Right atrium auricular region (tissue), 2 donors: Measurements from ENCODE around the gene TMEM59L. TPM values are rescaled to one million over a fixed set of nuclear protein-coding genes. Genes with fewer than 3 reads are reported as not detected.

Experiments used
- DNase-seq: peaks from one replicate; pipeline ENCODE4 v3.0.0-alpha.2; 2019; ENCODE audit warnings: low spot score
- H3K27ac ChIP-seq, 2 donors: fragments of 200-600 bp; sonication (generic); 1 replicate in 1 of 2; 2 replicates in 1 of 2; pipeline ENCODE4 v1.5.1; 2016 to 2019
- H3K27me3 ChIP-seq, 2 donors: fragments of 200-600 bp; sonication (generic); one replicate each; pipeline versions ENCODE4 v1.5.1 to v1.6.0; 2017 to 2019
- H3K36me3 ChIP-seq: fragments of 200-600 bp; sonication (generic); one replicate; pipeline ENCODE4 v1.5.1; 2016
- H3K4me1 ChIP-seq, 2 donors: fragments of 200-600 bp; sonication (generic); one replicate each; pipeline versions ENCODE4 v1.5.1 to v1.6.0; 2017 to 2019
- H3K4me3 ChIP-seq, 2 donors: fragments of 200-600 bp; sonication (generic); 1 replicate in 1 of 2; 2 replicates in 1 of 2; pipeline ENCODE4 v1.5.1; 2017 to 2019; ENCODE audit warnings: mild to moderate bottlenecking in 1 of 2, moderate library complexity in 1 of 2
- H3K9me3 ChIP-seq, 2 donors: fragments of 200-600 bp; sonication (generic); one replicate each; pipeline ENCODE4 v1.5.1; 2019
- total RNA-seq, 2 donors: library from RNA; depleted of rRNA; stranded (reverse); fragments of >200 nt; gene quantifications; one replicate each; pipeline ENCODE4 v1.1.0, GENCODE V29; 2016
- TF ChIP-seq, protein P1 (sequence below), 2 donors: fragments of 200-600 bp; sonication (generic); IDR thresholded peaks; one replicate each; pipeline ENCODE4 v1.5.1; 2019; ENCODE audit warnings: antibody characterized with exemption in 2 of 2

TMEM59L gene
- total RNA-seq, 2 donors from 2014 or later = 2.2 to 3.0 TPM

DNA sequence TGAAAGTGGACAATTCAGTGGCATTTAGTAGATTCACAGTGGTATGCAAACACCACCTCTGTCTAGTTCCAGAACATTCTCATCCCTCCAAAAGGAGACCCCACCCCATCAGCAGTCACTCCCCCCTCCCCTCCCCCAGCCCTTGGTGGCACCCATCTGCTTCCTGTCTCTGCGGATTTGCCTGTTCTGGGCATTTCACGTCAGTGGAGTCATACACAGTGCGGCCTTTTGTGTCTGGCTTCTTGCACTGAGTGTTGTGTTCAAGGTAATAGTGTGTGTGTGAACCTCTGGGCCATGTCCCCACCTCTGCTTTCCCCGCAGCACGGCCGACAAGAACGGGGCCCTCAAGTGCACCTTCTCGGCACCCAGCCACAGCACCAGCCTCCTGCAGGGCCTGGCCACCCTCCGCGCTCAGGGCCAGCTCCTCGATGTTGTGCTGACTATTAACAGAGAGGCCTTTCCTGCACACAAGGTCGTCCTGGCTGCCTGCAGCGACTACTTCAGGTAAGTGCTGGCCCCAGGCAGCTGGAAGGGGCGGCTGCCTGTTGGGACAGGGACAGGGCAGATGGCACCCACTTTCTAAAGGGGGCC is 51.4 kb downstream of the TMEM59L start:
- Histone ChIP-seq H3K27ac (peak overlapping the region in 1 of 2 donors; percentile 11), H3K36me3 (peaks cover 16% of the 10 kb centered on the region), H3K4me1 (peaks cover 0 to 51% of the 10 kb centered on the region in 2 donors), H3K4me3 (no peak overlapping the region), H3K27me3 (no peaks in the 10 kb centered on the region), H3K9me3 (no peaks in the 10 kb centered on the region)
- no peak for DNase-seq
- TF ChIP-seq, protein P1, sequence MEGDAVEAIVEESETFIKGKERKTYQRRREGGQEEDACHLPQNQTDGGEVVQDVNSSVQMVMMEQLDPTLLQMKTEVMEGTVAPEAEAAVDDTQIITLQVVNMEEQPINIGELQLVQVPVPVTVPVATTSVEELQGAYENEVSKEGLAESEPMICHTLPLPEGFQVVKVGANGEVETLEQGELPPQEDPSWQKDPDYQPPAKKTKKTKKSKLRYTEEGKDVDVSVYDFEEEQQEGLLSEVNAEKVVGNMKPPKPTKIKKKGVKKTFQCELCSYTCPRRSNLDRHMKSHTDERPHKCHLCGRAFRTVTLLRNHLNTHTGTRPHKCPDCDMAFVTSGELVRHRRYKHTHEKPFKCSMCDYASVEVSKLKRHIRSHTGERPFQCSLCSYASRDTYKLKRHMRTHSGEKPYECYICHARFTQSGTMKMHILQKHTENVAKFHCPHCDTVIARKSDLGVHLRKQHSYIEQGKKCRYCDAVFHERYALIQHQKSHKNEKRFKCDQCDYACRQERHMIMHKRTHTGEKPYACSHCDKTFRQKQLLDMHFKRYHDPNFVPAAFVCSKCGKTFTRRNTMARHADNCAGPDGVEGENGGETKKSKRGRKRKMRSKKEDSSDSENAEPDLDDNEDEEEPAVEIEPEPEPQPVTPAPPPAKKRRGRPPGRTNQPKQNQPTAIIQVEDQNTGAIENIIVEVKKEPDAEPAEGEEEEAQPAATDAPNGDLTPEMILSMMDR (IDR thresholded peaks at IDR 0.05) = no peak

DNA sequence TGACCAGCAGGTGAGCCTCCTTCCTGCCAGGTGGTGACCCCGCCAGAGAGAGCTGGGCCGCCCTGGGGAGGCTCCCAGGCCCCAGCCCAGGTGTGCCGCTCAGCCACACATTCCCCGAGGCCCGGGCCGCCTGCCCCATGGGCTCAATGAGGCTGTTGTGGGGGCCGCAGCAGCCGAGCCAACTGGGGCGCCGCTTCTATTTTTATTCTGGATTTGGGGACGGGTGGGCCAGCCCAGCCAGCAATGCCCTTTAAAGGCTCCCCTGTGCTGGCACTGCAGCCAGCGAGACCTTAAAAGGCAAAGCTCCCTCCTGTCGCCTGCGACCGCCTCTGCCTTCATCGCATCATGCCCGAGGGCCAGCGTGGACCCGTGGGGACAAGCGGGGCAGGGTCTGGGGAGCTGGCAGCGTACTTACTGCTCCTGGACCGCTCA is 53.1 kb downstream of the TMEM59L start:
- Histone ChIP-seq H3K27ac (peak overlapping the region; percentile 79 to 85), H3K4me1 (peaks cover 0 to 35% of the 10 kb centered on the region in 2 donors), H3K4me3 (no peak overlapping the region), H3K36me3 (peaks cover 27% of the 10 kb centered on the region), H3K27me3 (no peaks in the 10 kb centered on the region), H3K9me3 (no peaks in the 10 kb centered on the region)
- TF ChIP-seq, protein P1 (IDR thresholded peaks at IDR 0.05) = no peak
- no peak for DNase-seq

DNA sequence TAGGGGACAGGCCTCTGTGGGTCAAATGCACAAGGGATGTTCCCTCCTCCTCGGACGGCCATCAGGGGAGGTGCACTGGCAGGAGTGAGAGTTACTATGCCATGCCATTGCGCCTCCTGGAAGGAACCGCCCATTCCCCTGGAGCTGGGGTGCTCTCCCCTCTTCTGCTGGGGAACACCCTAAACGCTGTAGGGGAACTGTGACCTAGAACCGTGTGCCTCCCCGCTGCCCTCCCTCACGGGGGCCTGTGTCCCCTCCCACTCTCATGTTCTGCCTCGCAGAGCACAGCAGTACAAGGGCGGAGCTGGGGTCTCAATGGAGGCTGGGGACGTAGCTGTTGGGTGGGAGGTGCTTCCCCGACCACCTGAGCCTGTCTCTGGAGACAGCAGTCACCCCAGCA is 53.6 kb downstream of the TMEM59L start:
- H3K4me1 ChIP-seq = peaks cover 0 to 32% of the 10 kb centered on the region in 2 donors
- TF ChIP-seq, protein P1 (IDR thresholded peaks at IDR 0.05) = no peak
- H3K4me3 ChIP-seq = no peak overlapping the region
- H3K36me3 ChIP-seq = peaks cover 27% of the 10 kb centered on the region
- no peak for DNase-seq
- no peaks in the 10 kb centered on the region for H3K27me3 ChIP-seq
- peak overlapping the region; percentile 79 to 85 for H3K27ac ChIP-seq
- no peaks in the 10 kb centered on the region for H3K9me3 ChIP-seq

DNA sequence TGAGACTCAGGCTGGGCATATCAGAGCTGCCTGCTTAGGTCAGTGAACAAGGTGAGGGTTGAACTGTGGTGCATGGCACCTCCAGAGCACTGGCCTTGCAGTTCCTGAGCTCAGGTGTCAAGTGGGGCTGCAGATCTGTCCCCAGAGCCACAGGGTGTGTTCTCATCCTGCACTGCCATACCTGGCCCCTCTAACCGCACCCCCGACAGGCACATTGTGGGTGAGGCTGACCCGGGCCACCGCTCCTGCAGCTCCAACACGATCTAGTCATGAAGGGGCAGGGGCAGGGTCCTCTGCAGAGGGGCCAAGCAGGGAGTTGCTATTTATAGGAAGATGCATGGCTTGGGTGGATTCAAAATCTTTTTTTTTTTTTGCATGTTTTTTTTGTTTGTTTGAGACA is 54.1 kb downstream of the TMEM59L start:
- peaks cover 27% of the 10 kb centered on the region for H3K36me3 ChIP-seq
- TF ChIP-seq, protein P1 (IDR thresholded peaks at IDR 0.05) = no peak
- H3K4me3 ChIP-seq = no peak overlapping the region
- no peak for DNase-seq
- H3K4me1 ChIP-seq = peaks cover 0 to 35% of the 10 kb centered on the region in 2 donors
- no peaks in the 10 kb centered on the region for H3K9me3 ChIP-seq
- H3K27ac ChIP-seq = peak overlapping the region; percentile 79 to 85
- H3K27me3 ChIP-seq = no peaks in the 10 kb centered on the region

DNA sequence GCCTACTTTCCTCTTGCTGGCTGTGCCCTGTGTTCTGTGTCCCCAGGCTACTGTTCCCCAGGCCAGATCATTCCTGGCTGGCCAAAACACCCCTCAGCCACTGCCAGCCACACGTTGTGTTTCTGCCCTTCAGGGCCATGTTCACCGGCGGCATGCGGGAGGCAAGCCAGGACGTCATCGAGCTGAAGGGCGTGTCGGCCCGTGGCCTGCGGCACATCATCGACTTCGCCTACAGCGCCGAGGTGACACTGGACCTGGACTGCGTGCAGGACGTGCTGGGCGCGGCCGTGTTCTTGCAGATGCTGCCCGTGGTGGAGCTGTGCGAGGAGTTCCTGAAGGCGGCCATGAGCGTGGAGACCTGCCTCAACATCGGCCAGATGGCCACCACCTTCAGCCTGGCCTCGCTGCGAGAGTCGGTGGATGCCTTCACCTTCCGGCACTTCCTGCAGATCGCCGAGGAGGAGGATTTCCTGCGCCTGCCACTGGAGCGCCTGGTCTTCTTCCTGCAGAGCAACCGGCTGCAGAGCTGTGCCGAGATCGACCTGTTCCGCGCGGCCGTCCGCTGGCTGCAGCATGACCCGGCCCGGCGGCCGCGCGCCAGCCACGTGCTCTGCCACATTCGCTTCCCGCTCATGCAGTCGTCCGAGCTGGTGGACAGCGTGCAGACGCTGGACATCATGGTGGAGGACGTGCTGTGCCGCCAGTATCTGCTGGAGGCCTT is 55.0 kb downstream of the TMEM59L start:
- Histone ChIP-seq H3K4me3 (no peak overlapping the region), H3K36me3 (peaks cover 27% of the 10 kb centered on the region), H3K9me3 (no peaks in the 10 kb centered on the region), H3K27ac (no peak overlapping the region), H3K27me3 (no peaks in the 10 kb centered on the region), H3K4me1 (peaks cover 0 to 42% of the 10 kb centered on the region in 2 donors)
- DNase-seq = no peak
- TF ChIP-seq, protein P1 (IDR thresholded peaks at IDR 0.05) = no peak
